Measurements from ENCODE around the gene SV2C.

The SV2C gene

DNA sequence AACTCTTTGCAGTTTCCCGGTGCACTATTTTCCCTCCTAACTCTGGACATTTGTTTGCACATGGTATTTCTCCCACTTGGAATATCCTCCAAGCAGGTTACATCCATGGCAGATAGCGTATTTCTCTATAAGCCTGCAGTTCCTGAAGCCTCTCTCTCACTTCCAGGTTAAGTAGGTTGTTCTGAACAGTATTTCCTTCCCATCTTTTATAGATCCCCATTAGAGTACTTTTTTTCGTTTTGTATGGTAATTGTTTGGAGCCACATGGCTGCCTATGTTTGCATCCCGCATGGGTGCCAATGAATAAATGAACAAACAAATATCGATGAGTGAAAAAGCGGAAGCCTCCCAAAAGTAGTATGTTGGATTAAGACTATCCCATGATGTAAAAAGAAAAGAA is 206.5 kb downstream of the SV2C start:
- no peak overlapping the region for H3K27ac ChIP-seq (ENCODE audit: low read length)
- H4K20me1 ChIP-seq (ENCODE audit: insufficient read depth, low read length), result no peaks in the 10 kb centered on the region
- H3K36me3 ChIP-seq (replicated peaks; ENCODE audit: low read depth, low read length), result no peaks in the 10 kb centered on the region
- TF ChIP-seq, protein P1, sequence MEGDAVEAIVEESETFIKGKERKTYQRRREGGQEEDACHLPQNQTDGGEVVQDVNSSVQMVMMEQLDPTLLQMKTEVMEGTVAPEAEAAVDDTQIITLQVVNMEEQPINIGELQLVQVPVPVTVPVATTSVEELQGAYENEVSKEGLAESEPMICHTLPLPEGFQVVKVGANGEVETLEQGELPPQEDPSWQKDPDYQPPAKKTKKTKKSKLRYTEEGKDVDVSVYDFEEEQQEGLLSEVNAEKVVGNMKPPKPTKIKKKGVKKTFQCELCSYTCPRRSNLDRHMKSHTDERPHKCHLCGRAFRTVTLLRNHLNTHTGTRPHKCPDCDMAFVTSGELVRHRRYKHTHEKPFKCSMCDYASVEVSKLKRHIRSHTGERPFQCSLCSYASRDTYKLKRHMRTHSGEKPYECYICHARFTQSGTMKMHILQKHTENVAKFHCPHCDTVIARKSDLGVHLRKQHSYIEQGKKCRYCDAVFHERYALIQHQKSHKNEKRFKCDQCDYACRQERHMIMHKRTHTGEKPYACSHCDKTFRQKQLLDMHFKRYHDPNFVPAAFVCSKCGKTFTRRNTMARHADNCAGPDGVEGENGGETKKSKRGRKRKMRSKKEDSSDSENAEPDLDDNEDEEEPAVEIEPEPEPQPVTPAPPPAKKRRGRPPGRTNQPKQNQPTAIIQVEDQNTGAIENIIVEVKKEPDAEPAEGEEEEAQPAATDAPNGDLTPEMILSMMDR (IDR thresholded peaks at IDR 0.05; ENCODE audit: low read depth, low read length), result no peak
- TF ChIP-seq EZH2phosphoT487 (IDR thresholded peaks at IDR 0.05; ENCODE audit: low read depth), result no peak
- peaks cover 17% of the 10 kb centered on the region for H3K4me1 ChIP-seq (ENCODE audit: low read length)
- H3K9ac ChIP-seq (ENCODE audit: low read length), result no peak overlapping the region
- H3K4me2 ChIP-seq (ENCODE audit: low read length), result no peak overlapping the region
- H2AFZ ChIP-seq (ENCODE audit: low read depth, low read length), result no peak overlapping the region
- no peaks in the 10 kb centered on the region for H3K9me3 ChIP-seq (ENCODE audit: insufficient read depth, low read length)
- H3K27me3 ChIP-seq (ENCODE audit: low read depth, low read length), result no peaks in the 10 kb centered on the region
- H3K4me3 ChIP-seq (ENCODE audit: low read length), result no peak overlapping the region
- H3K79me2 ChIP-seq (ENCODE audit: low read length), result no peaks in the 10 kb centered on the region

DNA sequence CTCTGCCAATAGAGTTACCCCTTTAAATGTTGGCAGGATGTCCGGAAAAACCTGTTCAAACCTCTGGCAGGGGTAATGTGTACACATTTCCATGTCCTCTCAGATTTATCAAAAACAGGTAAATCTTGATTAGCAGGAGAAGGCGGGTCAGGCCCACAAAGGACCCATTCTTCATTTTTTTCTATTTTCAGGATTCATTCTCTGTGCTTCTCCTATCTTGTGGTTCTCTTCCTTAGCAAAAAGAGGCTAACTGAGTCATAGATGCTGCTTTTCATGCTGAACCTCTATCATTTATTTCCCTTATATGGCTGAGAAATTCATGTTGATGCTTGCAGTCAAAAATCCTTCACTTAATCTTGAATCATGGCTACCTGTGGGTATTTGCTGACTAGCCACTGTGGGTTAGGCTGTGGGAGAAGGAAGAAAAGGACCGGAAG is 207.2 kb downstream of the SV2C start:
- H3K79me2 ChIP-seq (ENCODE audit: low read length), result no peaks in the 10 kb centered on the region
- H3K27me3 ChIP-seq (ENCODE audit: low read depth, low read length), result no peaks in the 10 kb centered on the region
- no peak overlapping the region for H2AFZ ChIP-seq (ENCODE audit: low read depth, low read length)
- no peak overlapping the region for H3K27ac ChIP-seq (ENCODE audit: low read length)
- H3K9ac ChIP-seq (ENCODE audit: low read length), result no peak overlapping the region
- H3K36me3 ChIP-seq (replicated peaks; ENCODE audit: low read depth, low read length), result no peaks in the 10 kb centered on the region
- TF ChIP-seq EZH2phosphoT487 (IDR thresholded peaks at IDR 0.05; ENCODE audit: low read depth), result no peak
- TF ChIP-seq, protein P1 (IDR thresholded peaks at IDR 0.05; ENCODE audit: low read depth, low read length), result no peak
- H4K20me1 ChIP-seq (ENCODE audit: insufficient read depth, low read length), result no peaks in the 10 kb centered on the region
- peaks cover 17% of the 10 kb centered on the region for H3K4me1 ChIP-seq (ENCODE audit: low read length)
- H3K4me2 ChIP-seq (ENCODE audit: low read length), result no peak overlapping the region
- H3K9me3 ChIP-seq (ENCODE audit: insufficient read depth, low read length), result no peaks in the 10 kb centered on the region
- H3K4me3 ChIP-seq (ENCODE audit: low read length), result no peak overlapping the region

DNA sequence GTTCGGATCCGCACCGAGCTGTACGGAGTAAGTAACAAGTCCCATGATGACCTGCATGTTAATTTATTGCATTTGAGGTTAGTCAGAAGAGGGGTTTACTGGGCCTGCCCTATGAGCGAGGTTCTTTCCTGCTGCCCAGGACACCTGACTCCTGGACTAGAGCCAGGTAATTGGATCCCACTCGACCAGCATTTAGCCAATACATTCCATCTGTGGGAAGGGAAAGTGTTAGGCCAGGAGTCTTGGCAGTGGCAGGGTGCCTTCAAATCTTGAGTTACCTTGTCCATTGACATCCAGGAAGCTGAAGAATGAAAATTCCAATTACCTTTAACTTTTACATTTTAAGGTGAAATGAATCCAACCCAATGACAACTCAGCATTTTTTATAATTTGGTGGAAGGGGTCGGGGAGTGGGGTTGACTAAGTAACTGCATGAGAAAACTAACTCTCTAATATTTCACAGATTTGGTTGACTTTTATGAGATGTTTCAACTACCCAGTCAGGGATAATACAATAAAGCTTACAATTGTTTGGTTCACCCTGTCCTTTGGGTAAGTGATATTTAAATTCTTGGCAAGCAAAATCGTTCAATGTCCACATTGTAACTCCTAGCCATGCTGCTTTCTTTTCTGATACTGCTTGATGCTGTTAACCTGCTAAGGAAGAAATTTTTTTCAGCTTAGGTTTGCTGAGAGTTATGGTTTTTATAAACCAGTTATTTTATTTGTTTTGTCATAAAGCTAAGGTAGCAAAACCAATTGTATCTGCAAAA is 208.3 kb downstream of the SV2C start:
- no peak for TF ChIP-seq EZH2phosphoT487 (IDR thresholded peaks at IDR 0.05; ENCODE audit: low read depth)
- TF ChIP-seq, protein P1 (IDR thresholded peaks at IDR 0.05; ENCODE audit: low read depth, low read length), result no peak
- H3K9me3 ChIP-seq (ENCODE audit: insufficient read depth, low read length), result no peaks in the 10 kb centered on the region
- no peaks in the 10 kb centered on the region for H3K79me2 ChIP-seq (ENCODE audit: low read length)
- no peaks in the 10 kb centered on the region for H3K36me3 ChIP-seq (replicated peaks; ENCODE audit: low read depth, low read length)
- peaks cover 17% of the 10 kb centered on the region for H3K4me1 ChIP-seq (ENCODE audit: low read length)
- H3K27ac ChIP-seq (ENCODE audit: low read length), result no peak overlapping the region
- no peak overlapping the region for H3K4me2 ChIP-seq (ENCODE audit: low read length)
- no peaks in the 10 kb centered on the region for H4K20me1 ChIP-seq (ENCODE audit: insufficient read depth, low read length)
- no peak overlapping the region for H3K9ac ChIP-seq (ENCODE audit: low read length)
- no peaks in the 10 kb centered on the region for H3K27me3 ChIP-seq (ENCODE audit: low read depth, low read length)
- H3K4me3 ChIP-seq (ENCODE audit: low read length), result no peak overlapping the region
- no peak overlapping the region for H2AFZ ChIP-seq (ENCODE audit: low read depth, low read length)

DNA sequence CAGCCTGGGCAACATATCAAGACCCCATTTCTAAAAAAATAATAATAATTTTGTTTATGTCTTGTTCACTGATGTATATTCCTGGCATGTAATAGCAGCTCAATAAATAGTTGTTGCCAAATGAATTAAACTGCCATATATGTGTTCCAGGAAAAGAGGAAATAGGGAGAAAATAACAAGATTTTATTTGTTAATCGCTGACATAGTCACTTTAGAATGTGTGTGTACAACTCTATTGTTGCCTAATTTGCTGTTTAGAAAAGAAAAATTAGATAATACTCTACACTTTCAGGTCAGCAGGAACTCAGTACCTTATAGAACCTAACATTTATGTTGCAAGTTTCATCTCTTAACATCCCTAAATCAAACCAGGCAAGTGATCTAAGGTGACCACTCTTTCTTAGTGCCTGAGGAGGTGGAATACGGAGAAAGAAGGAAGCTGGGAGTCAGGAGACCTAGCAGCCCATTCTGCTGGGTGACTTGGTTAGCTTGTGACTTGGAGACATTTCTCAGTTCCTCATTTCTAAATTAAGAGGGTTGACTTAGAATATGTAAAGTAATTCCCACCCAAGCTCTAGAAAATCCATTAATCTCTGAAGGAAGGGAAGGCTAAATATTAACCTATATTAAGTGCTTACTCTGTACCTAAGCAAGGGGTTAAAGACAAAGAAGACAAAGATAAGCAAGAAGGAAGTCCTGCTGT is 209.6 kb downstream of the SV2C start:
- no peaks in the 10 kb centered on the region for H3K9me3 ChIP-seq (ENCODE audit: insufficient read depth, low read length)
- no peak for TF ChIP-seq EZH2phosphoT487 (IDR thresholded peaks at IDR 0.05; ENCODE audit: low read depth)
- TF ChIP-seq, protein P1 (IDR thresholded peaks at IDR 0.05; ENCODE audit: low read depth, low read length), result no peak
- H3K79me2 ChIP-seq (ENCODE audit: low read length), result no peaks in the 10 kb centered on the region
- H3K4me2 ChIP-seq (ENCODE audit: low read length), result peak overlapping the region; percentile 46
- H3K4me3 ChIP-seq (ENCODE audit: low read length), result 0 out of 2 replicates have a peak overlapping the region, but pooled peaks have one; percentile 2
- no peaks in the 10 kb centered on the region for H3K27me3 ChIP-seq (ENCODE audit: low read depth, low read length)
- no peak overlapping the region for H3K27ac ChIP-seq (ENCODE audit: low read length)
- no peak overlapping the region for H3K9ac ChIP-seq (ENCODE audit: low read length)
- H2AFZ ChIP-seq (ENCODE audit: low read depth, low read length), result no peak overlapping the region
- H3K36me3 ChIP-seq (replicated peaks; ENCODE audit: low read depth, low read length), result no peaks in the 10 kb centered on the region
- no peaks in the 10 kb centered on the region for H4K20me1 ChIP-seq (ENCODE audit: insufficient read depth, low read length)
- H3K4me1 ChIP-seq (ENCODE audit: low read length), result peaks cover 17% of the 10 kb centered on the region
